Mesenchymal stem cell (in vitro differentiated cells and primary cell): ENCODE data around the gene RPS28.

Source experiments
- DNase-seq: peaks from one replicate; pipeline ENCODE4 v3.0.0-alpha.2; 2013
- H2AFZ ChIP-seq: one replicate; pipeline ENCODE4 v1.6.1; 2013; ENCODE audit warnings: low read depth, mild to moderate bottlenecking, control low read depth, inconsistent platforms, low read length, moderate library complexity
- H2AK5ac ChIP-seq: 2 replicates; pipeline ENCODE4 v1.6.1; 2013; ENCODE audit warnings: low read length, moderate library complexity, mild to moderate bottlenecking, inconsistent platforms; ENCODE audit not compliant: severe bottlenecking
- H2BK120ac ChIP-seq: one replicate; pipeline ENCODE4 v1.6.1; 2013; ENCODE audit warnings: low read depth, mild to moderate bottlenecking, inconsistent platforms, low read length, moderate library complexity
- H2BK12ac ChIP-seq, 2 experiments: one replicate each; pipeline ENCODE4 v1.6.1; 2013; ENCODE audit warnings: inconsistent platforms in 2 of 2, low read length in 2 of 2, mild to moderate bottlenecking in 2 of 2, moderate library complexity in 2 of 2, control low read depth in 1 of 2
- H2BK15ac ChIP-seq: one replicate; pipeline ENCODE4 v1.6.1; 2013; ENCODE audit warnings: mild to moderate bottlenecking, low read depth, inconsistent platforms; ENCODE audit not compliant: poor library complexity, severe bottlenecking
- H2BK5ac ChIP-seq: 2 replicates; pipeline ENCODE4 v1.6.1; 2013; ENCODE audit warnings: low read depth, mild to moderate bottlenecking, low read length, control low read depth, inconsistent platforms; ENCODE audit not compliant: poor library complexity, severe bottlenecking
- H3K14ac ChIP-seq, 2 experiments: one replicate each; pipeline ENCODE4 v1.6.1; 2013; ENCODE audit warnings: inconsistent platforms in 2 of 2, low read length in 2 of 2, control low read depth in 1 of 2, mild to moderate bottlenecking in 1 of 2, moderate library complexity in 1 of 2
- H3K18ac ChIP-seq, 2 experiments: one replicate each; pipeline ENCODE4 v1.6.1; 2013; ENCODE audit warnings: inconsistent platforms in 2 of 2, low read length in 2 of 2, control low read depth in 1 of 2, low read depth in 1 of 2, mild to moderate bottlenecking in 1 of 2
- H3K23ac ChIP-seq, 2 experiments: one replicate each; pipeline ENCODE4 v1.6.1; 2013; ENCODE audit warnings: inconsistent platforms in 2 of 2, low read length in 2 of 2, mild to moderate bottlenecking in 2 of 2, moderate library complexity in 2 of 2, control low read depth in 1 of 2
- H3K27ac ChIP-seq: 2 replicates; pipeline ENCODE4 v1.5.1; 2013; ENCODE audit warnings: mild to moderate bottlenecking, moderate library complexity, low read length, control low read depth, inconsistent platforms; ENCODE audit not compliant: poor library complexity, severe bottlenecking
- H3K27me3 ChIP-seq, 2 experiments: 2 replicates each; pipeline versions ENCODE4 v1.6.1 to v1.7.0; 2013; ENCODE audit warnings: low read length in 2 of 2, mild to moderate bottlenecking in 2 of 2, moderate library complexity in 2 of 2, control low read depth in 1 of 2, inconsistent platforms in 1 of 2; ENCODE audit not compliant: control insufficient read depth in 1 of 2, insufficient read depth in 1 of 2
- H3K36me3 ChIP-seq, 2 experiments: 2 replicates each; pipeline versions ENCODE4 v1.6.1 to v1.7.0; 2013; ENCODE audit warnings: low read length in 2 of 2, control low read depth in 1 of 2, inconsistent platforms in 1 of 2, low read depth in 1 of 2, mild to moderate bottlenecking in 1 of 2; ENCODE audit not compliant: insufficient read depth in 2 of 2, control insufficient read depth in 1 of 2
- H3K4ac ChIP-seq, 2 experiments: one replicate each; pipeline ENCODE4 v1.6.1; 2013; ENCODE audit warnings: inconsistent platforms in 2 of 2, low read length in 2 of 2, mild to moderate bottlenecking in 2 of 2, moderate library complexity in 2 of 2, control low read depth in 1 of 2, low read depth in 1 of 2
- H3K4me1 ChIP-seq: 2 replicates; pipeline ENCODE4 v1.6.1; 2013; ENCODE audit warnings: low read depth, low read length, control low read depth; ENCODE audit not compliant: control insufficient read depth, insufficient read depth
- H3K4me2 ChIP-seq: 2 replicates; pipeline ENCODE4 v1.6.1; 2013; ENCODE audit warnings: low read length, mild to moderate bottlenecking, inconsistent platforms; ENCODE audit not compliant: poor library complexity, severe bottlenecking
- H3K4me3 ChIP-seq, 2 experiments: 2 replicates each; pipeline versions ENCODE4 v1.5.1 to v1.7.0; 2013; ENCODE audit warnings: low read length in 2 of 2, mild to moderate bottlenecking in 2 of 2, control low read depth in 1 of 2, low read depth in 1 of 2; ENCODE audit not compliant: insufficient read depth in 1 of 2
- H3K79me1 ChIP-seq: replicated peaks from 2 replicates; pipeline ENCODE4 v1.6.1; 2013; ENCODE audit warnings: mild to moderate bottlenecking, control low read depth, low read length, inconsistent platforms; ENCODE audit not compliant: poor library complexity, severe bottlenecking
- H3K9ac ChIP-seq: 2 replicates; pipeline ENCODE4 v1.7.0; 2013; ENCODE audit warnings: mild to moderate bottlenecking, low read length, moderate library complexity
- H3K9me3 ChIP-seq: 2 replicates; pipeline ENCODE4 v1.7.0; 2013; ENCODE audit warnings: mild to moderate bottlenecking, low read length; ENCODE audit not compliant: control insufficient read depth
- H4K8ac ChIP-seq: one replicate; pipeline ENCODE4 v1.6.1; 2013; ENCODE audit warnings: inconsistent platforms, mild to moderate bottlenecking, low read length, moderate library complexity
- H4K91ac ChIP-seq: one replicate; pipeline ENCODE4 v1.6.1; 2013; ENCODE audit warnings: mild to moderate bottlenecking, low read length, inconsistent platforms
- WGBS: methylation state at CpG from one replicate; pipeline ENCODE4 v1.1.7; 2013; ENCODE audit warnings: mixed read lengths; 5-methylcytosine and 5-hydroxymethylcytosine counted together

RPS28 gene

DNA sequence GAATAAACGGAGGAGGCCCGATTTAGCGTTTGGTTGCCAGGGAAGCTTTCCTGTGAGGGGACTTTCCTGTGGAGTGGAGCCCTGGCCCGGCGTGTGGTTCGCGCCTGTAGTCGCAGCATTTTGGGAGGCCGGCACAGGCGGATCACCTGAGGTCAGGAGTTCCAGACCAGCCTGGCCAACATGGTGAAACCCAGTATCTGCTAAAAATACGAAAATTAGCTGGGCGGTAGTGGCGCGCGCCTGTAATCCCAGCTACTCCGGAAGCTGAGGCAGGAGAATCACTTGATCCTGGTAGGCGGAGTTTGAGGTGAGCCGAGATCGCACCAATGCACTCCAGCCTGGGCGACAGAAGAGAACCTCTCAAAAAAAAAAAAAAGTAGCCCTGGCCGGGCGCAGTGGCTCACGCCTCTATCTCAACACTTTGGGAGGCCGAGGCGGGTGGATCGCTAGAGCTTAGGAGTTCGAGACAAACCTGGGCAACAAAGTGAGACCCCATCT lies 14.8 kb downstream of the RPS28 start:
- Histone ChIP-seq H3K4me3 (no peak overlapping the region), H3K4me2 (no peak overlapping the region), H4K91ac (no peak overlapping the region), H3K27me3 (peaks cover 35 to 58% of the 10 kb centered on the region in 2 experiments), H3K18ac (no peak overlapping the region), H3K4me1 (peaks cover 31% of the 10 kb centered on the region), H3K36me3 (no peaks in the 10 kb centered on the region), H2AFZ (no peak overlapping the region), H3K4ac (no peak overlapping the region), H3K23ac (no peak overlapping the region), H3K9ac (no peak overlapping the region), H2BK12ac (no peak overlapping the region), H3K14ac (no peak overlapping the region), H2AK5ac (no peak overlapping the region), H3K79me1 (no peaks in the 10 kb centered on the region), H2BK5ac (no peak overlapping the region), H4K8ac (no peak overlapping the region), H3K27ac (no peak overlapping the region), H2BK15ac (no peak overlapping the region), H2BK120ac (no peak overlapping the region), H3K9me3 (no peaks in the 10 kb centered on the region)
- 87% methylated on average over 23 of the region's 27 CpGs for WGBS
- DNase-seq: no peak

DNA sequence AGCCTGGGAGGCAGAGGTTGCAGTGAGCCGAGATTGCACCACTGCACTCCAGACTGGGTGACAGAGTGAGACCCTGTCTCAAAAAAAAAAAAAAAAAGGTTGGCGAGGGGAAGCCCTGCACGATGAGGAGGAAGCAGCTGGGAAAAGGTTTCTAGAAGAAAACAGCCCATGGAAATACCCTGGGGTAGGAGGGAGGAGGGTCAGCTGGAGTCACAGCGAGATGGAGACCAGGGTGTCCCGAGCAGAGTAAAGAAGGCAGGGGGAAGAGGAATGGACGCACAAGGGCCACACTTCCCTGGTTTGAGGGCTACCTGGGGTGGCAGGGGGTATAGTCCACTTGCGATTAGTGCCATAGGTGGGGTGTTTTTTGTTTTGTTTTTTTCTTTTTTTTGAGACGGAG lies 15.4 kb downstream of the RPS28 start:
- Histone ChIP-seq H3K27ac (no peak overlapping the region), H3K14ac (no peak overlapping the region), H2AK5ac (no peak overlapping the region), H3K4me2 (no peak overlapping the region), H2BK12ac (no peak overlapping the region), H3K23ac (no peak overlapping the region), H3K4me1 (peaks cover 31% of the 10 kb centered on the region), H3K18ac (no peak overlapping the region), H2AFZ (no peak overlapping the region), H3K9ac (no peak overlapping the region), H2BK120ac (no peak overlapping the region), H3K27me3 (peaks cover 30 to 59% of the 10 kb centered on the region in 2 experiments), H3K36me3 (no peaks in the 10 kb centered on the region), H3K4ac (no peak overlapping the region), H3K79me1 (no peaks in the 10 kb centered on the region), H4K8ac (no peak overlapping the region), H3K4me3 (no peak overlapping the region), H2BK15ac (no peak overlapping the region), H4K91ac (no peak overlapping the region), H3K9me3 (no peaks in the 10 kb centered on the region), H2BK5ac (no peak overlapping the region)
- DNase-seq: no peak
- 90% methylated on average over 8 of the region's 8 CpGs for WGBS

DNA sequence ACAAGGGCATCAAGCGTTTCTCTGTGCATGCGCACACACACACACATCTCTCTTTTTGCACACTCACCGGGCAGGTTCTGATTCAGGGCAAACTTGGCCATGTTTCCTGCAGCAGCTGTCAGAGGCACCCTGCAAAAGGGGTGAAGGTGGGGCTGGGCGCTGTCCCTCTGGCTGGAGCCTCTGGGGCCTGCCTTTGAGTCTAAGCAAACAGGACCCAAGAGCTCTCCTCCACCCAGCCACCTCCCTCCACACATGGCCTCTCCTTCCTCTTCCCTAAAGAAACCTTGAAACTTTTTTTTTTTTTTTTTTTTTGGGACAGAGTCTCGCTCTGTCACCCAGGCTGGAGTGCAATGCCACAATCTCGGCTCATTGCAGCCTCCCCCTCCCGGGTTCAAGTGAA lies 16.4 kb downstream of the RPS28 start:
- Histone ChIP-seq H3K27ac (no peak overlapping the region), H3K4me1 (peaks cover 33% of the 10 kb centered on the region), H2BK12ac (no peak overlapping the region), H3K4me2 (no peak overlapping the region), H3K23ac (no peak overlapping the region), H2AFZ (no peak overlapping the region), H3K36me3 (no peaks in the 10 kb centered on the region), H3K9ac (no peak overlapping the region), H2BK15ac (no peak overlapping the region), H3K4me3 (no peak overlapping the region), H4K91ac (no peak overlapping the region), H4K8ac (no peak overlapping the region), H2BK5ac (no peak overlapping the region), H3K14ac (no peak overlapping the region), H3K4ac (no peak overlapping the region), H2AK5ac (no peak overlapping the region), H2BK120ac (no peak overlapping the region), H3K18ac (no peak overlapping the region), H3K79me1 (no peaks in the 10 kb centered on the region), H3K27me3 (peaks cover 36 to 67% of the 10 kb centered on the region in 2 experiments), H3K9me3 (no peaks in the 10 kb centered on the region)
- 91% methylated on average over 6 of the region's 7 CpGs for WGBS
- DNase-seq: no peak

DNA sequence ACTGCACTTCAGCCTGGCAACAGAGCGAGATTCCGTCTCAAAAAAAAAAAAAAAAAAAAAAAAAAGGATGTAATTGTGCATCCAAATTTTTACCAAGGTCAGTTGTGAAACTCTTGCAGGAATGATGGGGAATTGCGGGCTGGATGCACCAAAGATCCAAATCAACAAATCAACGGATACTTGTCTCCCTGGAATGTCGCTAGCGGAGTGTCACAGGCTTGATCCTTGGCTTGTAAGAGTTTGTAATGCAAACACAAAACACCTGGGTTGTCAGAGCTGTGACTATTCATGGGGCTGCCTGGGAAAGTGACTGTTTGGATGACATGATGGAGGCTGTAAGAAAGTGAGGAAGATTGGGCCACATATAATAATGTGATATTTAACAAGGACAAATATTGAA lies 17.5 kb downstream of the RPS28 start:
- no peaks in the 10 kb centered on the region for H3K9me3 ChIP-seq
- H2BK15ac ChIP-seq: no peak overlapping the region
- peaks cover 33% of the 10 kb centered on the region for H3K4me1 ChIP-seq
- no peak overlapping the region for H3K18ac ChIP-seq
- H3K27me3 ChIP-seq: peaks cover 33 to 68% of the 10 kb centered on the region in 2 experiments
- H3K36me3 ChIP-seq: no peaks in the 10 kb centered on the region
- H2BK5ac ChIP-seq: no peak overlapping the region
- H2AFZ ChIP-seq: no peak overlapping the region
- no peak overlapping the region for H3K9ac ChIP-seq
- no peak overlapping the region for H2AK5ac ChIP-seq
- no peak overlapping the region for H4K91ac ChIP-seq
- H4K8ac ChIP-seq: no peak overlapping the region
- no peak overlapping the region for H3K27ac ChIP-seq
- no peak overlapping the region for H3K23ac ChIP-seq
- H3K14ac ChIP-seq: no peak overlapping the region
- H3K79me1 ChIP-seq: no peaks in the 10 kb centered on the region
- no peak overlapping the region for H3K4me2 ChIP-seq
- DNase-seq: no peak
- H2BK120ac ChIP-seq: no peak overlapping the region
- no peak overlapping the region for H3K4ac ChIP-seq
- H2BK12ac ChIP-seq: no peak overlapping the region
- 84% methylated on average over 4 of the region's 6 CpGs for WGBS
- no peak overlapping the region for H3K4me3 ChIP-seq
